CD14-positive monocyte (primary cell): ENCODE measurements around the gene HINFP. TPM values are rescaled to one million over a fixed set of nuclear protein-coding genes. Genes with fewer than 3 reads are reported as not detected.

Experiments
- DNase-seq, 3 donors: peaks; one replicate each; pipeline ENCODE4 v3.0.0-alpha.2; 2011 to 2022
- H2AFZ ChIP-seq: 2 replicates; pipeline ENCODE4 v1.6.0; 2012; ENCODE audit warnings: mild to moderate bottlenecking, low read depth, low read length, inconsistent platforms; ENCODE audit not compliant: insufficient read depth, poor library complexity, severe bottlenecking
- H3K27ac ChIP-seq, 2 donors: 1 replicate in 1 of 2; 2 replicates in 1 of 2; pipeline ENCODE4 v1.5.1; 2012 to 2013; ENCODE audit warnings: low read length in 2 of 2, control low read depth in 1 of 2, inconsistent platforms in 1 of 2, low read depth in 1 of 2, mild to moderate bottlenecking in 1 of 2
- H3K27me3 ChIP-seq, 2 donors: one replicate each; pipeline versions ENCODE4 v1.6.0 to v1.6.1; 2011 to 2013; ENCODE audit warnings: low read length in 2 of 2; ENCODE audit not compliant: control insufficient read depth in 2 of 2, insufficient read depth in 2 of 2
- H3K36me3 ChIP-seq, 2 donors: replicated peaks in 1 of 2; 1 replicate in 1 of 2; 2 replicates in 1 of 2; pipeline versions ENCODE4 v1.5.1 to v1.6.1; 2012 to 2013; ENCODE audit warnings: low read length in 2 of 2, control low read depth in 1 of 2, inconsistent platforms in 1 of 2, mild to moderate bottlenecking in 1 of 2; ENCODE audit not compliant: insufficient read depth in 2 of 2, control insufficient read depth in 1 of 2
- H3K4me1 ChIP-seq, 2 donors: 1 replicate in 1 of 2; 2 replicates in 1 of 2; pipeline versions ENCODE4 v1.5.1 to v1.6.1; 2012 to 2013; ENCODE audit warnings: low read length in 2 of 2, control low read depth in 1 of 2, inconsistent platforms in 1 of 2, mild to moderate bottlenecking in 1 of 2, moderate library complexity in 1 of 2; ENCODE audit not compliant: insufficient read depth in 2 of 2, control insufficient read depth in 1 of 2
- H3K4me2 ChIP-seq: replicated peaks from 2 replicates; pipeline ENCODE3; 2012; ENCODE audit warnings: low read length, moderate library complexity, mild to moderate bottlenecking; ENCODE audit not compliant: poor library complexity, severe bottlenecking; ENCODE audit errors: extremely low read depth
- H3K4me3 ChIP-seq, 3 experiments: fragments of 200-600 bp in 1 of 3; sonication (generic) in 1 of 3; replicated peaks in 1 of 3; 1 replicate in 2 of 3; 2 replicates in 1 of 3; pipeline ENCODE4 v1.5.1; 2011 to 2013; ENCODE audit warnings: low read length in 3 of 3, mild to moderate bottlenecking in 3 of 3, control low read depth in 2 of 3, low read depth in 2 of 3, inconsistent platforms in 1 of 3, moderate library complexity in 1 of 3
- H3K79me2 ChIP-seq: 2 replicates; pipeline ENCODE4 v1.6.0; 2012; ENCODE audit warnings: mild to moderate bottlenecking, control low read depth, inconsistent platforms, low read length, moderate library complexity; ENCODE audit not compliant: insufficient read depth
- H3K9ac ChIP-seq: 2 replicates; pipeline ENCODE4 v1.6.0; 2017; ENCODE audit warnings: low read length, mild to moderate bottlenecking; ENCODE audit not compliant: insufficient read depth, poor library complexity, severe bottlenecking
- H3K9me3 ChIP-seq, 2 donors: replicated peaks in 1 of 2; 1 replicate in 1 of 2; 2 replicates in 1 of 2; pipeline versions ENCODE4 v1.5.1 to v1.6.1; 2012 to 2013; ENCODE audit warnings: low read length in 2 of 2, control low read depth in 1 of 2; ENCODE audit not compliant: control insufficient read depth in 1 of 2, insufficient read depth in 1 of 2
- H4K20me1 ChIP-seq: 2 replicates; pipeline ENCODE4 v1.6.0; 2012; ENCODE audit warnings: mild to moderate bottlenecking, low read length, control low read depth, moderate library complexity; ENCODE audit not compliant: insufficient read depth
- H3K27ac Mint-ChIP-seq, 7 donors: one replicate each; pipeline ENCODE4 v1.8.0; 2020; ENCODE audit warnings: mild to moderate bottlenecking in 7 of 7, mixed read lengths in 7 of 7, moderate library complexity in 6 of 7, inconsistent platforms in 2 of 7
- H3K27me3 Mint-ChIP-seq, 3 donors: one replicate each; pipeline ENCODE4 v1.8.0; 2021 to 2022; ENCODE audit warnings: low read depth in 3 of 3, mild to moderate bottlenecking in 3 of 3, mixed read lengths in 3 of 3, moderate library complexity in 3 of 3, inconsistent platforms in 1 of 3
- H3K36me3 Mint-ChIP-seq, 2 donors: one replicate each; pipeline ENCODE4 v1.8.0; 2020; ENCODE audit warnings: mixed read lengths in 2 of 2, inconsistent platforms in 1 of 2, mild to moderate bottlenecking in 1 of 2
- H3K4me1 Mint-ChIP-seq: one replicate; pipeline ENCODE4 v1.8.0; 2020; ENCODE audit warnings: mild to moderate bottlenecking, mixed read lengths
- H3K4me3 Mint-ChIP-seq, 2 donors: one replicate each; pipeline ENCODE4 v1.8.0; 2020; ENCODE audit warnings: mild to moderate bottlenecking in 2 of 2, mixed read lengths in 2 of 2, moderate library complexity in 1 of 2
- H3K9me3 Mint-ChIP-seq, 7 donors: one replicate each; pipeline ENCODE4 v1.8.0; 2020 to 2022; ENCODE audit warnings: mixed read lengths in 7 of 7, mild to moderate bottlenecking in 6 of 7, moderate library complexity in 6 of 7, inconsistent platforms in 2 of 7
- WGBS: methylation state at CpG from one replicate; pipeline ENCODE4 v1.1.5; 2013; ENCODE audit warnings: missing lambda C conversion rate; ENCODE audit not compliant: insufficient coverage; 5-methylcytosine and 5-hydroxymethylcytosine counted together
- intact Hi-C, 2 donors: fragments of 100-400 bp; cut with micrococcal nuclease; formaldehyde crosslinking; loops; one replicate each; pipeline versions ENCODE4 v1.15.0 to v1.15.1; 2023
- polyA plus RNA-seq, 3 donors: library from polyadenylated mRNA; depleted of rRNA in 1 of 3; unstranded in 2 of 3; stranded (reverse) in 1 of 3; fragments of 300-500 nt in 2 of 3; fragments of >200 nt in 1 of 3; fragmentation: Illumina TruSeq in 2 of 3; gene quantifications; 1 replicate in 2 of 3; 2 replicates in 1 of 3; pipeline ENCODE4 v1.2.3, GENCODE V29; 2012 to 2021
- TF ChIP-seq, protein P1 (sequence below): fragments of 200-600 bp; IDR thresholded peaks from one replicate; pipeline ENCODE4 v1.8.0; 2022; ENCODE audit warnings: antibody characterized with exemption, mild to moderate bottlenecking

Gene HINFP
- polyA plus RNA-seq, 3 donors, result 8.0 to 43.0 (median 8.6) TPM

DNA sequence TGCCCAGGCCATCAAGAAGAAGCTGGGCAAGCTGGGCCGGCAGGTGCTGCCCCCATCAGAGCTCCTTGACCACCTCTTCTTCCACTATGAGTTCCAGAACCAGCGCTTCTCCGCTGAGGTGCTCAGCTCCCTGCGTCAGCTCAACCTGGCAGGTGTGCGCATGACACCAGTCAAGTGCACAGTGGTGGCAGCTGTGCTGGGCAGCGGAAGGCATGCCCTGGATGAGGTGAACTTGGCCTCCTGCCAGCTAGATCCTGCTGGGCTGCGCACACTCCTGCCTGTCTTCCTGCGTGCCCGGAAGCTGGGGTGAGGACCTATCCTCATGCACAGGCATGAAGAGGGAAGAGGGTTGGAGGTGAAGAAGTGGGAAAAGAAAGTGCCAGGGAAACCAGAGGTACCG, 58.6 kb downstream of the HINFP start:
- intact Hi-C loops, result no loop called here
- no peaks in the 10 kb centered on the region for H4K20me1 ChIP-seq
- Mint-ChIP-seq H3K9me3 (peaks cover 0 to 2% (median 0%) of the 10 kb centered on the region in 7 donors), H3K4me3 (no peak overlapping the region), H3K4me1 (peaks cover 29% of the 10 kb centered on the region), H3K27ac (peak overlapping the region in 1 of 7 donors; percentile 20), H3K36me3 (peaks cover 37 to 63% of the 10 kb centered on the region in 2 donors), H3K27me3 (peaks cover 0 to 3% (median 0%) of the 10 kb centered on the region in 3 donors)
- no peak overlapping the region for H3K27ac ChIP-seq
- H3K9ac ChIP-seq, result no peak overlapping the region
- H2AFZ ChIP-seq, result no peak overlapping the region
- no peaks in the 10 kb centered on the region for H3K79me2 ChIP-seq
- TF ChIP-seq, protein P1, sequence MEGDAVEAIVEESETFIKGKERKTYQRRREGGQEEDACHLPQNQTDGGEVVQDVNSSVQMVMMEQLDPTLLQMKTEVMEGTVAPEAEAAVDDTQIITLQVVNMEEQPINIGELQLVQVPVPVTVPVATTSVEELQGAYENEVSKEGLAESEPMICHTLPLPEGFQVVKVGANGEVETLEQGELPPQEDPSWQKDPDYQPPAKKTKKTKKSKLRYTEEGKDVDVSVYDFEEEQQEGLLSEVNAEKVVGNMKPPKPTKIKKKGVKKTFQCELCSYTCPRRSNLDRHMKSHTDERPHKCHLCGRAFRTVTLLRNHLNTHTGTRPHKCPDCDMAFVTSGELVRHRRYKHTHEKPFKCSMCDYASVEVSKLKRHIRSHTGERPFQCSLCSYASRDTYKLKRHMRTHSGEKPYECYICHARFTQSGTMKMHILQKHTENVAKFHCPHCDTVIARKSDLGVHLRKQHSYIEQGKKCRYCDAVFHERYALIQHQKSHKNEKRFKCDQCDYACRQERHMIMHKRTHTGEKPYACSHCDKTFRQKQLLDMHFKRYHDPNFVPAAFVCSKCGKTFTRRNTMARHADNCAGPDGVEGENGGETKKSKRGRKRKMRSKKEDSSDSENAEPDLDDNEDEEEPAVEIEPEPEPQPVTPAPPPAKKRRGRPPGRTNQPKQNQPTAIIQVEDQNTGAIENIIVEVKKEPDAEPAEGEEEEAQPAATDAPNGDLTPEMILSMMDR, result no peak
- no peaks in the 10 kb centered on the region for H3K27me3 ChIP-seq
- DNase-seq, result no peak
- WGBS, result 95% methylated on average over 10 of the region's 10 CpGs
- H3K9me3 ChIP-seq, result no peaks in the 10 kb centered on the region
- peaks cover 28 to 29% of the 10 kb centered on the region in 2 donors for H3K4me1 ChIP-seq
- H3K36me3 ChIP-seq, result peaks cover 34 to 48% of the 10 kb centered on the region in 2 donors
- no peak overlapping the region for H3K4me2 ChIP-seq
- H3K4me3 ChIP-seq, result no peak overlapping the region

DNA sequence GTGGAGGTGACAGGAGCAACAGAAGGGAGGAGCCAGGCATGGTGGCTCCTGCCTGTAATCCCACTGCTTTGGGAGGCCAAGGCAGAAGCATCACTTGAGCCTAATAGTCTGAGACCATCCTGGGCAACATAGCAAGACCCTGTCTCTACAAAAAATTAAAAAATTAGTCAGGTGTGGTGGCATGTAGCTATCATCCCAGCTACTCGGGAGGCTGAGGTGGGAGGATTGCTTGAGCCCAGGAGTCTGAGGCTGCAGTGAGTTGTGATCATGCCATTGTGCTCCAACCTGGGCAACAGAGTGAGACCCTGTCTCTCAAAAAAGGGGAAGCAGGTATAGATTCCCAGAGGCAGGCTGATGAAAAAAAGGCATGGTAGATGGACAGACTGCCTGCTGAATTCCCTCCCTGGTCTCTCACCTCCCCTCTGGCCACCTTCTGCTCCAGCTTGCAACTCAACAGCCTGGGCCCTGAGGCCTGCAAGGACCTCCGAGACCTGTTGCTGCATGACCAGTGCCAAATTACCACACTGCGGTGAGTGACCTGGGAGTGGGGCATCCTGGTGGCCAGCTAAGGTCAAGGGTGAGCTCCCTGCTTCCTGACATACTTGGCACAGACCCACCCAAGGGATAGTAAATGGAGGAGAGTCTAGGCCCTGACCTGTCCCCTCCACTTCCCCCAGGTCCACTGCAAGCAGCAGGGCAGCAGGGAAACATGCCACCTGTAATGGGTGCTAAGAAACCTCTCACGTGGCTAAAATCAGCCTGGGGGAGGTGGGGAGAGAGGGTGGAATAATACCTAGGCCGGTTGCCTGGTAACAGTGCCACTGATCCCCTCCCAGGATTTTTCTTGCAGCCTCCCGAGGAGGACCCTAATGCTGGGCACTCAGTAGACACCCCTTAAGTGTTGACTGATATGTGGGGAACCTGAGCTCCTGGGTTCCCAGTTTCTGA, 59.6 kb downstream of the HINFP start:
- Histone ChIP-seq H3K27ac (peak overlapping the region in 1 of 2 donors; percentile 15), H3K9me3 (no peaks in the 10 kb centered on the region), H3K4me3 (peak overlapping the region in 1 of 3 experiments; percentile 26), H3K4me1 (peaks cover 28 to 29% of the 10 kb centered on the region in 2 donors), H3K4me2 (no peak overlapping the region), H3K9ac (no peak overlapping the region), H3K79me2 (no peaks in the 10 kb centered on the region), H3K27me3 (no peaks in the 10 kb centered on the region), H3K36me3 (peaks cover 24 to 38% of the 10 kb centered on the region in 2 donors), H4K20me1 (no peaks in the 10 kb centered on the region), H2AFZ (no peak overlapping the region)
- Mint-ChIP-seq H3K27me3 (peaks cover 0 to 3% (median 0%) of the 10 kb centered on the region in 3 donors), H3K36me3 (peaks cover 28 to 53% of the 10 kb centered on the region in 2 donors), H3K4me1 (peaks cover 26% of the 10 kb centered on the region), H3K27ac (peak overlapping the region in 1 of 7 donors; percentile 62), H3K4me3 (no peak overlapping the region), H3K9me3 (peaks cover 0 to 2% (median 0%) of the 10 kb centered on the region in 7 donors)
- no peak for DNase-seq
- intact Hi-C loops, result no loop called here
- WGBS, result 94% methylated on average over 4 of the region's 6 CpGs
- TF ChIP-seq, protein P1, result no peak
